Fibroblast of gingiva (primary cell): ENCODE data around the gene PLCB4.

Experiments used
- DNase-seq: peaks from one replicate; pipeline ENCODE4 v3.0.0-alpha.2; 2011; ENCODE audit warnings: low read depth

Gene PLCB4

GRCh38 chr20:9523636-9524035, 454.7 kb downstream of the PLCB4 start:
- no peak for DNase-seq
